Measurements from ENCODE around the gene MRFAP1. TPM values are rescaled to one million over a fixed set of nuclear protein-coding genes. Genes with fewer than 3 reads are reported as not detected.

The MRFAP1 gene
- total RNA-seq, 1 donor from 2014 or later, result 85.1 TPM

DNA sequence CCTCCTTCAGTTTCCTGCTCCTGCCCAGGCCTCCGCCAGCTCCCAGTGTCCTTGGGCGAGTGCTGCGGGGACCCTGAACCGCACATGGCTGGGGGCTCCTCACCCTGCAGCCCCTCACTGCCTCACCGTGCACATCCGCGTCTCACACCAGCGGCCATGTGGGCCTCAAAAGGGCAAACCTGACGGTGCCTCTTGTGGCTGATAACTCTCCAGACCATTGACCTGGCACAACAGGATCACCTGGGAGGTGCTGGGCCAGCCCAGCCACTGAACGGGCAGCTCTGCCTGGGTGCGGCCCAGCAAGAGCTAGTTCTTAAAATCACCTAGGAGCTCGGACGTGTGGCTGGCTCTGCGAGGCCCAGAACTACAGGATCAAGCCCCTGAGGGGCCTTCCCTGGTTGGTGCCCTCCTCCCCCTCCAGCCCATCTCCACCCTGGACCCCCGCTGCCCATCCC, 49.0 kb downstream of the MRFAP1 start:
- DNase-seq (ENCODE audit: low read depth in 2 of 2), result no peak

Other genes starting within 250 kb of the MRFAP1 start
- 0.39 and 0.89 TPM in 2 replicates for gene PPP2R2C, start 168.1 kb upstream of the MRFAP1 start, total RNA-seq
- gene MAN2B2, start 65.5 kb upstream of the MRFAP1 start, total RNA-seq, result 5.9 and 13.8 TPM in 2 replicates
- gene S100P, start 53.2 kb downstream of the MRFAP1 start, total RNA-seq, result 0.13 TPM in 1 of 2 replicates, not detected in the other
- 35.2 and 36.4 TPM in 2 replicates for gene MRFAP1L1, start 69.2 kb downstream of the MRFAP1 start, total RNA-seq
- gene BLOC1S4, start 75.5 kb downstream of the MRFAP1 start, total RNA-seq, result 8.2 and 11.1 TPM in 2 replicates
- gene KIAA0232, start 142.0 kb downstream of the MRFAP1 start, total RNA-seq, result 10.3 and 15.3 TPM in 2 replicates

Measured in dermis microvascular lymphatic vessel endothelial cell (primary cell).